ENCODE measurements around the gene SPPL2B. TPM values are rescaled to one million over a fixed set of nuclear protein-coding genes. Genes with fewer than 3 reads are reported as not detected.
"Not testable (repeated sequence)": the region's sequence is repeated elsewhere in the genome, so short reads cannot be mapped to it uniquely, and the experiment has no call there.

The SPPL2B gene
- total RNA-seq, result 100 to 1,000 TPM; 108 to 206 TPM

- H3K36me3 ChIP-seq, result no peaks in the 10 kb centered on the region
- peak; percentile 92 for DNase-seq
- peak within 1 kb of the TSS; percentile 92 for H3K27ac ChIP-seq
- H3K27me3 ChIP-seq, result no peaks in the 10 kb centered on the region
- no peaks in the 10 kb centered on the region for H3K9me3 ChIP-seq
- H3K4me3 ChIP-seq, result peak within 1 kb of the TSS; percentile 91
- H3K4me1 ChIP-seq, result peaks cover 19% of the 10 kb centered on the region
- peak within 1 kb of the TSS; percentile 86 to 98 for H3K9ac ChIP-seq (ENCODE audit: low read depth in 2 of 2, low read length in 2 of 2)
- TF ChIP-seq CTCF (IDR thresholded peaks at IDR 0.05), result no peak
- intact Hi-C loops (cut with DNase I), result no loop called here
Observed at GRCh38 chr19:2328401-2329148, at the start of gene SPPL2B, which contains the start of gene LSM7. TSS of gene SPPL2B (plus strand) at chr19:2328684. CDS start at chr19:2328710, 26 bp downstream. TSS of gene LSM7 (minus strand) at chr19:2328586. CDS start at chr19:2328566, 20 bp downstream.

- Histone ChIP-seq H3K4me1 (peaks cover 6% of the 10 kb centered on the region), H3K27me3 (peaks cover 12% of the 10 kb centered on the region), H3K4me3 (no peak overlapping the region), H3K27ac (no peak overlapping the region), H3K9ac (ENCODE audit: low read depth in 2 of 2, low read length in 2 of 2) (no peak overlapping the region), H3K9me3 (no peaks in the 10 kb centered on the region), H3K36me3 (no peaks in the 10 kb centered on the region)
- TF ChIP-seq CTCF (IDR thresholded peaks at IDR 0.05), result no peak
- no peak for DNase-seq
- intact Hi-C loops (cut with DNase I), result no loop called here
Observed at GRCh38 chr19:2280633-2281264, 47.7 kb upstream of the SPPL2B start.

- H3K36me3 ChIP-seq; H3K9me3 ChIP-seq; intact Hi-C loops (cut with DNase I); H3K4me1 ChIP-seq; DNase-seq: not testable (repeated sequence)
- peak overlapping the region; percentile 21 for H3K4me3 ChIP-seq
- peaks cover 12% of the 10 kb centered on the region for H3K27me3 ChIP-seq
- peak overlapping the region; percentile 28 to 35 for H3K9ac ChIP-seq (ENCODE audit: low read depth in 2 of 2, low read length in 2 of 2)
- peak overlapping the region; percentile 6 for H3K27ac ChIP-seq
Observed at GRCh38 chr19:2281265-2282061, 47.0 kb upstream of the SPPL2B start.

- no peaks in the 10 kb centered on the region for H3K36me3 ChIP-seq
- peak; percentile 67 for DNase-seq
- peaks cover 6% of the 10 kb centered on the region for H3K4me1 ChIP-seq
- intact Hi-C loops (cut with DNase I), result no loop called here
- peak within 1 kb of the TSS; percentile 21 for H3K4me3 ChIP-seq
- peak within 1 kb of the TSS; percentile 28 to 40 for H3K9ac ChIP-seq (ENCODE audit: low read depth in 2 of 2, low read length in 2 of 2)
- H3K27me3 ChIP-seq, result peaks cover 12% of the 10 kb centered on the region
- TF ChIP-seq CTCF (IDR thresholded peaks at IDR 0.05), result no peak
- H3K27ac ChIP-seq, result peak within 1 kb of the TSS; percentile 6
- H3K9me3 ChIP-seq, result no peaks in the 10 kb centered on the region
Observed at GRCh38 chr19:2282062-2282861, 46.2 kb upstream of the SPPL2B start, which contains the start of gene PEAK3. TSS of gene PEAK3 (minus strand) at chr19:2282175. CDS start at chr19:2280931, 1,244 bp downstream.

GRCh38 chr19:2282862-2283237 is 45.6 kb upstream of the SPPL2B start:
- DNase-seq, result no peak
- H3K4me1 ChIP-seq, result peaks cover 6% of the 10 kb centered on the region
- no peak overlapping the region for H3K9ac ChIP-seq (ENCODE audit: low read depth in 2 of 2, low read length in 2 of 2)
- no peak overlapping the region for H3K4me3 ChIP-seq
- no peak overlapping the region for H3K27ac ChIP-seq
- H3K9me3 ChIP-seq, result no peaks in the 10 kb centered on the region
- no peaks in the 10 kb centered on the region for H3K36me3 ChIP-seq
- intact Hi-C loops (cut with DNase I), result no loop called here
- H3K27me3 ChIP-seq, result peaks cover 12% of the 10 kb centered on the region
- no peak for TF ChIP-seq CTCF (IDR thresholded peaks at IDR 0.05)
